ENCODE measurements around the gene GNG12. TPM values are rescaled to one million over a fixed set of nuclear protein-coding genes. Genes with fewer than 3 reads are reported as not detected.

The GNG12 gene
- total RNA-seq, 2 experiments from 2014 or later = 0.12 TPM

- Mint-ChIP-seq H3K27me3 (peaks cover 26% of the 10 kb centered on the region), H3K36me3 (no peaks in the 10 kb centered on the region), H3K4me3 (no peak overlapping the region), H3K27ac (no peak overlapping the region), H3K4me1 (ENCODE audit: low read depth) (no peaks in the 10 kb centered on the region), H3K9me3 (no peaks in the 10 kb centered on the region)
- intact Hi-C loops (cut with micrococcal nuclease) = no loop called here
- ChIA-PET POLR2A (no interaction called here), CTCF (interaction anchor here (0.6 kb wide), 1 partner anchor 128 kb away, joined by 3 read pairs; no protein-coding TSS in a partner anchor)
- no peak for DNase-seq
Measured at GRCh38 chr1:67804710-67805109, 28.6 kb downstream of the GNG12 start.

DNA sequence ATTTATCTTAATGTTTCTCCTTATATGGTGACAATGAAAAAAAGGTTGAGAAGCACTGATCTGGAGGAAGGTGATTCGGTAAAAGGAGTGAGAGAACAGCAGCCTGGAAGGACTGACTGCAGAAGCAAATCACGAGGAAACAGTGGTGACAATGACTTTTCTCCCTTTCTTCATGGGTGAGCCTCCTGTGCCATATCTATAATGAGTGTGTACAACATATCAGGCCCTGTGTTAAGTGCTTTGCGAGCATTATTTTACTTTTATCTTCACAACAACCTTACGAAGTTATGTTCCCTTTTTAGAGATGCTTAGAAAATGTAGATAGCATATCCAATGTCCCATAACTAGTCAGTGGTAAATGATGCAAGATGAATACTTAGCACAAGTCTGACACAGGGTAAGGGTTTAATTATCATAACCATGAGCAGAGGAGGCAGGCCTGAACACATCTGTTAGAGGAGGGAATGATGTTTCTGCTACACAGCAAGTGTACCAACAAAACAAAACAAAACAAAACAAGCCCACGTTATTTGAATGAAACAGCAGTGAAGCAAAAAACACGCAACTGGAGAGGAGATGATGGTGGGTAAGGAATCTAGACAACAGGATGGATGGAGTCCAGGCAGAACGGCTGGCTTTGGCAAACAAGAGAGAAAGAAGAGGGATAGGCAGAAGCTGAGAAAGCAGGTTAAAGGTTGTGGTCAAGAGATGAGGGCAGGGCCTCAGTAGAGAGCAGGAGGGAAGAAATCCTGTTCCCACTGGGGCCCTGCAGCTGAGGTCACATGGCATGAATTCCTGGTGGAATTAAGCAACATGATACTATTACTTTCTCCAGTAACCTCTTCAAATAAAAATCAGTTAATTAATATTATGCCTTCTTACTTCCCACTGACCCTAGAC, 29.6 kb downstream of the GNG12 start:
- ChIA-PET CTCF (no interaction called here), POLR2A (interaction anchor here (0.6 kb wide), 1 partner anchor 232 kb away, joined by 4 read pairs; no protein-coding TSS in a partner anchor)
- no peak overlapping the region for H3K27ac Mint-ChIP-seq
- H3K36me3 Mint-ChIP-seq = no peaks in the 10 kb centered on the region
- H3K27me3 Mint-ChIP-seq = peaks cover 29% of the 10 kb centered on the region
- intact Hi-C loops (cut with micrococcal nuclease) = no loop called here
- H3K4me1 Mint-ChIP-seq (ENCODE audit: low read depth) = no peaks in the 10 kb centered on the region
- H3K9me3 Mint-ChIP-seq = no peaks in the 10 kb centered on the region
- no peak overlapping the region for H3K4me3 Mint-ChIP-seq
- no peak for DNase-seq

DNA sequence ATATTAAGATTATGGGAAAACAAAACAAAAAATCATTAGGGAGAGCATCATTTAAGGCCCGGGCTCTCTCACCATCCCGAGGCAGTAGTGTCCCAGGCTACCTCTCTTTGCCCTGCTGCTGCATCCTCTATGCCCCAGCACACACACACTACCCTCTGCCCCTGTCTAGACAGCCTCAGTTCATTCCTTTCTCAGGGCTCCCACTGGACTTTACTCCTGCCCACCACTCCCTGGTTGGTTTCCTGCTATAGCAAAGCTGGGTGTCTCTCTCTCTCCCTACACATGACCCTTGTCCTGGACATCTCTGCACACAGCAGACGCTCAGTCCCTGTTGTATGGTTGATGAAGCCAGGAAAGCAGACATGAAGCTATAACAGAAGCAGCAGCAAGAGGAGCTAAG, 30.7 kb downstream of the GNG12 start:
- intact Hi-C loops (cut with micrococcal nuclease) = no loop called here

DNA sequence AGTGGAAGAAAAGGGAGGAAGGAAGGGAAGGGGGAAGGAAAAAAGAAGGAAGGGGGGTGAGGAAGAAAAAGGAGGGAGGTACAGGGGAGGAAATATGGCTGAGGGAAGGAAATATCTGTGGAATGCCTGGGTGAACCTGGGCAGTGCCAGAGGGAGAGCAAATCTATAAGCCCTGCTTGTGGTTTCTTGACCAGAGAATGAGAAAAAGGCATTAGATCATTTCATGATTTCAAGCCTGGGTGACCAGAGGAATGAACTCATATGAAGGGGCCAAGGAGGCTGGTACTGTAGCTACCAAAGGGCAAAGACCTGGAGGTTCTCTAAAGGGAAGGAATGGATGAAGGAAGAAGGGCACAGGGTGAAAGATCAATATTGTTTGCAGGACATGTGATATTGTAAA, 31.4 kb downstream of the GNG12 start:
- ChIA-PET POLR2A (no interaction called here), CTCF (no interaction called here)
- H3K4me1 Mint-ChIP-seq (ENCODE audit: low read depth) = no peaks in the 10 kb centered on the region
- DNase-seq = no peak
- H3K9me3 Mint-ChIP-seq = no peaks in the 10 kb centered on the region
- H3K27ac Mint-ChIP-seq = no peak overlapping the region
- H3K4me3 Mint-ChIP-seq = no peak overlapping the region
- intact Hi-C loops (cut with micrococcal nuclease) = no loop called here
- no peaks in the 10 kb centered on the region for H3K36me3 Mint-ChIP-seq
- H3K27me3 Mint-ChIP-seq = peaks cover 32% of the 10 kb centered on the region

More for the DNA sequence above, 30.7 kb downstream of the GNG12 start:
- POLR2A ChIA-PET = interaction anchor here (0.6 kb wide), 1 partner anchor 231 kb away, joined by 4 read pairs; no protein-coding TSS in a partner anchor
- DNase-seq = no peak
- H3K27me3 Mint-ChIP-seq = peaks cover 32% of the 10 kb centered on the region
- CTCF ChIA-PET = no interaction called here
- no peak overlapping the region for H3K4me3 Mint-ChIP-seq
- H3K4me1 Mint-ChIP-seq (ENCODE audit: low read depth) = no peaks in the 10 kb centered on the region
- H3K27ac Mint-ChIP-seq = no peak overlapping the region
- no peaks in the 10 kb centered on the region for H3K9me3 Mint-ChIP-seq
- no peaks in the 10 kb centered on the region for H3K36me3 Mint-ChIP-seq

GRCh38 chr1:67795179-67795912, 37.9 kb downstream of the GNG12 start:
- no peak for DNase-seq
- Mint-ChIP-seq H3K4me3 (no peak overlapping the region), H3K36me3 (no peaks in the 10 kb centered on the region), H3K4me1 (ENCODE audit: low read depth) (no peaks in the 10 kb centered on the region), H3K9me3 (no peaks in the 10 kb centered on the region), H3K27ac (no peak overlapping the region), H3K27me3 (peaks cover 12% of the 10 kb centered on the region)
- intact Hi-C loops (cut with micrococcal nuclease) = no loop called here
- CTCF ChIA-PET = no interaction called here
- POLR2A ChIA-PET = no interaction called here

DNA sequence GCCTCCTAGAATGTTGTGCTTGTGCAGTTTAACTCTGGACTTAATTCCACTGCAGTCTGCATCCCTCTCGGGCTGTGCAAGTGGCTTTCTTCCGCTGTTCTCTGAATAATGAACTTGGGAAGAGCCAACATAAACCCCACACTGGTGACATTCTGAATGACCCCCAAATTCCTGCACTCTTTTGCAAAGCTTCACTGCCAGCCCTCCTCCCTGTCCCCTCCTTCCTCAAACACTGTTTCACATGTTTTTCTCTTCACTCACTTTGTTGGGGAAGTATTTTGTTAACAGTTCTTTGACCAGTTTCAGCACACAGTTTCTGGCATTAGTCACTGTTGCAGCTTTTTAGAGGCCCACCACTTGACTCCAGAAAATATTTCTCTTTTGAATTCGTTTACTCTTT, 39.7 kb downstream of the GNG12 start:
- Mint-ChIP-seq H3K4me3 (no peak overlapping the region), H3K27ac (no peak overlapping the region), H3K36me3 (no peaks in the 10 kb centered on the region), H3K4me1 (ENCODE audit: low read depth) (no peaks in the 10 kb centered on the region), H3K9me3 (no peaks in the 10 kb centered on the region), H3K27me3 (peaks cover 9% of the 10 kb centered on the region)
- intact Hi-C loops (cut with micrococcal nuclease) = no loop called here
- no peak for DNase-seq
- POLR2A ChIA-PET = no interaction called here
- CTCF ChIA-PET = no interaction called here

- H3K4me1 Mint-ChIP-seq (ENCODE audit: low read depth) = no peaks in the 10 kb centered on the region
- H3K27me3 Mint-ChIP-seq = peaks cover 7% of the 10 kb centered on the region
- CTCF ChIA-PET = interaction anchor here (1.0 kb wide), 1 partner anchor 27 kb away, joined by 7 read pairs; no protein-coding TSS in a partner anchor
- no peak for DNase-seq
- H3K36me3 Mint-ChIP-seq = no peaks in the 10 kb centered on the region
- intact Hi-C loops (cut with micrococcal nuclease) = no loop called here
- H3K9me3 Mint-ChIP-seq = no peaks in the 10 kb centered on the region
- POLR2A ChIA-PET = no interaction called here
- H3K4me3 Mint-ChIP-seq = no peak overlapping the region
- no peak overlapping the region for H3K27ac Mint-ChIP-seq
Measured at GRCh38 chr1:67792741-67793458, 40.4 kb downstream of the GNG12 start.

DNA sequence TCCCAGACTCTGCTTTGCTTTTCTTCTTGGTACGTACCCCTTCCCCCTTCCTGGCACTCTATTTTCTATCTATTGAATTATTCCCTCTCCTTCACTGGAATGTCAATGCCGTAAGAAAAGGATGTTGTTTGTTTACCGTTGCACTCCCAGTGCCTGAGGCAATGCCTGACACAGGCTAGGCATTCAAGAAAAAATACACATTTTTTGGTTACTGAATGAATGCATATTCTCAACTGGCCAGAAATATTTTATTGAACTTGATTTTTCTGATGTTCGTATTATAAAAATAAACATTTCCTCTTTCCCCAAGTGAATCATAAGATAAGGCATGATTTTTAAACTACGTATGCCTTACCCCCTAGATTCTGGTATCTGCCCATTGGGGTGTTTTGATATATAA, 41.2 kb downstream of the GNG12 start:
- ChIA-PET CTCF (interaction anchor here (1.0 kb wide), 1 partner anchor 26 kb away, joined by 7 read pairs; no protein-coding TSS in a partner anchor), POLR2A (no interaction called here)
- intact Hi-C loops (cut with micrococcal nuclease) = no loop called here
- no peak for DNase-seq
- no peaks in the 10 kb centered on the region for H3K9me3 Mint-ChIP-seq
- no peaks in the 10 kb centered on the region for H3K36me3 Mint-ChIP-seq
- no peak overlapping the region for H3K27ac Mint-ChIP-seq
- H3K4me1 Mint-ChIP-seq (ENCODE audit: low read depth) = no peaks in the 10 kb centered on the region
- peaks cover 5% of the 10 kb centered on the region for H3K27me3 Mint-ChIP-seq
- H3K4me3 Mint-ChIP-seq = no peak overlapping the region

- H3K9me3 Mint-ChIP-seq = no peaks in the 10 kb centered on the region
- no peaks in the 10 kb centered on the region for H3K4me1 Mint-ChIP-seq (ENCODE audit: low read depth)
- no peak for DNase-seq
- no peak overlapping the region for H3K4me3 Mint-ChIP-seq
- no peak overlapping the region for H3K27ac Mint-ChIP-seq
- ChIA-PET CTCF (no interaction called here), POLR2A (no interaction called here)
- H3K36me3 Mint-ChIP-seq = no peaks in the 10 kb centered on the region
- intact Hi-C loops (cut with micrococcal nuclease) = no loop called here
- H3K27me3 Mint-ChIP-seq = peaks cover 5% of the 10 kb centered on the region
Measured at GRCh38 chr1:67791686-67792085, 41.6 kb downstream of the GNG12 start.

DNA sequence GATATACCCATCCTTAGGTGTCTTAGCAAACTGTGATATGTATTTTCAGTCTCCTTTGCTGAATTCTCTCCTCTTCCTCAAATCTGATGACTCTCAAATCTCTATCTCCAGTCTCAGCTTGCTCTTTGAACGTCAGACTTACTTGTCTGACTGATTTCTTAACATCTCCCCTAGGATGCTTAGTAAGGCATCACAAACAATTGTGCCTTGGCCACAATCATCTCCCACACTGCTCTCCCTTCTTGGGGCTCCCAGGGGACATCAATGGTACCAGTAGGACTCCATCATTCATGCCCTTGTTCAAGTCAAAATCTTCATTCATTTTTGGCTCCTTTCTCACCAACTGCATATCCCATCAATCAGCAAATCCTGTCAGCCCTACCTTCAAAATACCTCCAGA, 42.0 kb downstream of the GNG12 start:
- Mint-ChIP-seq H3K27ac (no peak overlapping the region), H3K27me3 (peaks cover 5% of the 10 kb centered on the region), H3K9me3 (no peaks in the 10 kb centered on the region), H3K36me3 (no peaks in the 10 kb centered on the region), H3K4me3 (no peak overlapping the region), H3K4me1 (ENCODE audit: low read depth) (no peaks in the 10 kb centered on the region)
- POLR2A ChIA-PET = no interaction called here
- CTCF ChIA-PET = no interaction called here
- no peak for DNase-seq
- intact Hi-C loops (cut with micrococcal nuclease) = no loop called here

GRCh38 chr1:67790201-67790692, 43.0 kb downstream of the GNG12 start:
- intact Hi-C loops (cut with micrococcal nuclease) = no loop called here
- CTCF ChIA-PET = no interaction called here
- H3K27me3 Mint-ChIP-seq = peaks cover 5% of the 10 kb centered on the region
- H3K36me3 Mint-ChIP-seq = no peaks in the 10 kb centered on the region
- H3K27ac Mint-ChIP-seq = no peak overlapping the region
- no peak for DNase-seq
- H3K4me1 Mint-ChIP-seq (ENCODE audit: low read depth) = no peaks in the 10 kb centered on the region
- POLR2A ChIA-PET = no interaction called here
- no peaks in the 10 kb centered on the region for H3K9me3 Mint-ChIP-seq
- no peak overlapping the region for H3K4me3 Mint-ChIP-seq

GRCh38 chr1:67789551-67789950, 43.7 kb downstream of the GNG12 start:
- CTCF ChIA-PET = interaction anchor here (0.6 to 0.9 kb wide), 2 partner anchors 18 to 23 kb away, joined by 3 read pairs; no protein-coding TSS in a partner anchor
- intact Hi-C loops (cut with micrococcal nuclease) = no loop called here

More at GRCh38 chr1:67789551-67789950, 43.7 kb downstream of the GNG12 start:
- Mint-ChIP-seq H3K27me3 (peaks cover 5% of the 10 kb centered on the region), H3K36me3 (no peaks in the 10 kb centered on the region), H3K4me1 (ENCODE audit: low read depth) (no peaks in the 10 kb centered on the region), H3K27ac (no peak overlapping the region), H3K9me3 (no peaks in the 10 kb centered on the region), H3K4me3 (no peak overlapping the region)
- POLR2A ChIA-PET = no interaction called here
- no peak for DNase-seq
